B cell (primary cell): ENCODE measurements around the gene HIGD2B. TPM values are rescaled to one million over a fixed set of nuclear protein-coding genes. Genes with fewer than 3 reads are reported as not detected.

Experiments
- ATAC-seq: fragments of 200-7000 bp; cut with Tn5 transposase; one replicate; pipeline ENCODE4 v1.10.0; 2021; ENCODE audit warnings: low read depth, mild to moderate bottlenecking, moderate number of reproducible peaks, moderate library complexity
- CTCF ChIA-PET: fragments of 350-600 bp; sonication (Branson Sonifier 250); formaldehyde crosslinking; loops from one replicate; lab custom pipeline; 2021; ENCODE audit warnings: antibody characterized with exemption, inconsistent platforms; lab: Charles Lee
- POLR2A ChIA-PET: fragments of 350-600 bp; sonication (Branson Sonifier 250); formaldehyde crosslinking; loops from one replicate; lab custom pipeline; 2021; ENCODE audit warnings: antibody characterized with exemption; lab: Charles Lee
- DNase-seq: peaks from one replicate; pipeline ENCODE4 v3.0.0; 2013
- H2AFZ ChIP-seq: 2 replicates; pipeline ENCODE4 v1.6.1; 2012; ENCODE audit warnings: mild to moderate bottlenecking, low read depth, low read length; ENCODE audit not compliant: insufficient read depth, poor library complexity, severe bottlenecking
- H3K27ac ChIP-seq, 2 donors: 1 replicate in 1 of 2; 2 replicates in 1 of 2; pipeline ENCODE4 v1.5.1; 2012 to 2013; ENCODE audit warnings: low read length in 2 of 2, mild to moderate bottlenecking in 2 of 2, moderate library complexity in 1 of 2
- H3K27me3 ChIP-seq, 4 experiments: fragments of 200-600 bp in 1 of 4; sonication (generic) in 1 of 4; replicated peaks in 1 of 4; 1 replicate in 2 of 4; 2 replicates in 2 of 4; pipeline versions ENCODE4 v1.6.1 to v1.7.0; 2013 to 2016; ENCODE audit warnings: low read length in 3 of 4, mild to moderate bottlenecking in 2 of 4, mixed read lengths in 1 of 4, moderate library complexity in 1 of 4; ENCODE audit not compliant: insufficient read depth in 4 of 4, control insufficient read depth in 3 of 4; ENCODE audit errors: control extremely low read depth in 1 of 4
- H3K36me3 ChIP-seq, 2 experiments: replicated peaks in 1 of 2; 1 replicate in 1 of 2; 2 replicates in 1 of 2; pipeline versions ENCODE4 v1.6.1 to v1.7.1; 2013; ENCODE audit warnings: low read length in 1 of 2; ENCODE audit not compliant: insufficient read depth in 2 of 2, control insufficient read depth in 1 of 2; ENCODE audit errors: control extremely low read depth in 1 of 2, extremely low read depth in 1 of 2
- H3K4me1 ChIP-seq, 2 donors: fragments of 200-600 bp in 1 of 2; sonication (generic) in 1 of 2; 1 replicate in 1 of 2; 2 replicates in 1 of 2; pipeline versions ENCODE4 v1.5.1 to v1.6.1; 2013 to 2017; ENCODE audit warnings: low read length in 2 of 2; ENCODE audit not compliant: control insufficient read depth in 2 of 2, insufficient read depth in 2 of 2
- H3K4me2 ChIP-seq: replicated peaks from 2 replicates; pipeline ENCODE3; 2012; ENCODE audit warnings: mild to moderate bottlenecking, low read depth, low read length; ENCODE audit not compliant: poor library complexity, severe bottlenecking
- H3K4me3 ChIP-seq, 5 experiments: fragments of 200-600 bp in 1 of 5; sonication (generic) in 1 of 5; 1 replicate in 3 of 5; 2 replicates in 2 of 5; pipeline versions ENCODE4 v1.5.1 to v1.7.0; 2011 to 2016; ENCODE audit warnings: low read length in 4 of 5, mild to moderate bottlenecking in 4 of 5, low read depth in 2 of 5, control low read depth in 1 of 5, moderate library complexity in 1 of 5; ENCODE audit not compliant: insufficient read depth in 1 of 5; ENCODE audit errors: control extremely low read depth in 1 of 5, extremely low read depth in 1 of 5
- H3K79me2 ChIP-seq: fragments of 200-600 bp; sonication (generic); one replicate; pipeline ENCODE4 v1.6.0; 2016; ENCODE audit warnings: low read length; ENCODE audit not compliant: control insufficient read depth, insufficient read depth
- H3K9ac ChIP-seq: fragments of 200-600 bp; sonication (generic); 2 replicates; pipeline ENCODE4 v1.6.1; 2017; ENCODE audit warnings: mild to moderate bottlenecking, low read length, moderate library complexity
- H3K9me3 ChIP-seq, 3 donors: one replicate each; pipeline versions ENCODE4 v1.6.1 to v1.7.1; 2013; ENCODE audit warnings: low read length in 2 of 3; ENCODE audit not compliant: control insufficient read depth in 2 of 3, insufficient read depth in 1 of 3; ENCODE audit errors: control extremely low read depth in 1 of 3
- H4K20me1 ChIP-seq: 2 replicates; pipeline ENCODE4 v1.6.0; 2012; ENCODE audit warnings: mild to moderate bottlenecking, low read length; ENCODE audit not compliant: insufficient read depth, control insufficient read depth, poor library complexity, severe bottlenecking
- H3K27ac Mint-ChIP-seq: one replicate; pipeline ENCODE4 v1.8.0; 2021; ENCODE audit warnings: mixed read lengths
- H3K27me3 Mint-ChIP-seq: one replicate; pipeline ENCODE4 v1.8.0; 2021; ENCODE audit warnings: mixed read lengths
- H3K4me1 Mint-ChIP-seq: one replicate; pipeline ENCODE4 v1.8.0; 2021; ENCODE audit warnings: mixed read lengths
- H3K4me3 Mint-ChIP-seq: one replicate; pipeline ENCODE4 v1.8.0; 2021; ENCODE audit warnings: mixed read lengths
- H3K9me3 Mint-ChIP-seq: one replicate; pipeline ENCODE4 v1.8.0; 2022; ENCODE audit warnings: mixed read lengths; ENCODE audit not compliant: insufficient read depth
- CTCF ChIP-seq: fragments of 200-600 bp; IDR thresholded peaks from one replicate; pipeline ENCODE4 v1.8.0; 2022; ENCODE audit warnings: antibody characterized with exemption, mild to moderate bottlenecking
- EZH2 ChIP-seq: IDR thresholded peaks from 2 replicates; pipeline ENCODE4 v1.6.1; 2012; ENCODE audit warnings: borderline replicate concordance, low read depth, mild to moderate bottlenecking, moderate library complexity, low read length; ENCODE audit not compliant: insufficient read depth, poor library complexity, severe bottlenecking
- WGBS: methylation state at CpG from one replicate; pipeline ENCODE4 v1.1.5; 2013; ENCODE audit warnings: missing lambda C conversion rate; ENCODE audit not compliant: insufficient coverage; 5-methylcytosine and 5-hydroxymethylcytosine counted together
- intact Hi-C: fragments of 100-400 bp; cut with micrococcal nuclease; formaldehyde crosslinking; loops from one replicate; pipeline ENCODE4 v1.10.0; 2022
- polyA plus RNA-seq: library from polyadenylated mRNA; depleted of rRNA; stranded (reverse); fragments of >200 nt; gene quantifications from 2 replicates; pipeline ENCODE4 v1.2.3, GENCODE V29; 2012
- total RNA-seq, 2 donors: library from RNA; stranded (reverse); fragments of 120-200 nt in 1 of 2; gene quantifications; 1 replicate in 1 of 2; 2 replicates in 1 of 2; pipeline versions ENCODE4 v1.2.3 to v1.2.4, GENCODE V29; 2013 to 2022

HIGD2B gene
- total and polyA plus RNA-seq, 2 donors (not counting 1 experiment from before 2014, with no cell fraction given): 0.52 TPM; not detected in 1

DNA sequence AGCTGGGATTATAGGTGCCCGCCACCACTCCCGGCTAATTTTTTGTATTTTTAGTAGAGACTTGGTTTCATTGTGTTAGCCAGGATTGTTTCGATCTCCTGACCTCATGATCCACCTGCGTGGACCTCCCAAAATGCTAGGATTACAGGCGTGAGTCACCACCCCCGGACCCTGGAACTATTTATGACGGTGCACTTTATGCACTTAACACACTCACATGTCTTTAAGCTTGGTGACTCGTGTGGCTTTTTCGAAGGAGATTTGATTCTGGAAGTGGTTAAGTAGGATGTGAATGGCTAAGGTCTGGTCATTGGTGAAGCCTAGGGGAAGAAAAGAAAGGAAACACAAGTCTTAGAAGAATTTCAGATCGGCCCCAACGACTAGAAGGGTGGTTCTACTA is 20.3 kb upstream of the HIGD2B start:
- H3K4me1 Mint-ChIP-seq: no peaks in the 10 kb centered on the region
- ChIA-PET POLR2A (no interaction called here), CTCF (interaction anchor here (1.2 kb wide), 1 partner anchor 10 kb away, joined by 3 read pairs; no protein-coding TSS in a partner anchor)
- H3K79me2 ChIP-seq: peaks cover 9% of the 10 kb centered on the region
- no peaks in the 10 kb centered on the region for H3K9me3 Mint-ChIP-seq
- H3K27ac ChIP-seq: no peak overlapping the region
- H3K27me3 Mint-ChIP-seq: no peaks in the 10 kb centered on the region
- TF ChIP-seq EZH2 (no peak), CTCF (no peak)
- H3K9me3 ChIP-seq: no peaks in the 10 kb centered on the region
- WGBS: 98% methylated on average over 8 of the region's 11 CpGs
- no peak overlapping the region for H2AFZ ChIP-seq
- H3K4me3 ChIP-seq: no peak overlapping the region
- DNase-seq (no peak), ATAC-seq (no peak)
- H3K27me3 ChIP-seq: no peaks in the 10 kb centered on the region
- no peak overlapping the region for H3K4me3 Mint-ChIP-seq
- no peak overlapping the region for H3K27ac Mint-ChIP-seq
- H3K4me1 ChIP-seq: no peaks in the 10 kb centered on the region
- no peaks in the 10 kb centered on the region for H4K20me1 ChIP-seq
- intact Hi-C loops: no loop called here
- H3K36me3 ChIP-seq: no peaks in the 10 kb centered on the region
- no peak overlapping the region for H3K9ac ChIP-seq
- no peak overlapping the region for H3K4me2 ChIP-seq

DNA sequence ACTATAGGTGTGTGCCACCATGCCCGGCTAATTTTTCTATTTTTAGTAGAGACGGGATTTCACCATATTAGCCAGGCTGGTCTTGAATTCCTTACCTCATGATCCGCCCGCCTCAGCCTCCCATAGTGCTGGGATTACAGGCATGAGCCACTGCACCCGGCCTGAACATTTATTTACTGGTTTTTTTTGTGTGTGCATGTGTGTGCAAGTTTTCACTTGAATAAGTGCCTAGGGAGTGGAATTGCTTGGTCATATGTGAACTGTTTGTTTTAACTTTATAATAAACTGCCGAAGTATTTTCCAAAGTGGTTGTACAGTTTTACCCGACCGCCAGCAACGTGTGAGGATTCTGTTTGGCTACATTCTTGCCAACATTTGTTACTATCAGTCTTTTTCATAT is 14.1 kb upstream of the HIGD2B start:
- no peak overlapping the region for H3K27ac ChIP-seq
- H3K4me3 Mint-ChIP-seq: no peak overlapping the region
- H3K27me3 Mint-ChIP-seq: no peaks in the 10 kb centered on the region
- H3K36me3 ChIP-seq: peaks cover 0 to 2% of the 10 kb centered on the region in 2 experiments
- H3K4me1 Mint-ChIP-seq: no peaks in the 10 kb centered on the region
- intact Hi-C loops: no loop called here
- POLR2A ChIA-PET: no interaction called here
- peaks cover 4% of the 10 kb centered on the region for H3K79me2 ChIP-seq
- H3K27ac Mint-ChIP-seq: no peak overlapping the region
- H3K27me3 ChIP-seq: no peaks in the 10 kb centered on the region
- H3K4me3 ChIP-seq: no peak overlapping the region
- no peaks in the 10 kb centered on the region for H4K20me1 ChIP-seq
- no peak overlapping the region for H2AFZ ChIP-seq
- H3K9me3 Mint-ChIP-seq: no peaks in the 10 kb centered on the region
- WGBS: no CpG with 5 or more reads among the region's 9 CpGs
- no peak for DNase-seq
- CTCF ChIA-PET: no interaction called here
- no peaks in the 10 kb centered on the region for H3K9me3 ChIP-seq
- ATAC-seq: no peak
- H3K4me1 ChIP-seq: no peaks in the 10 kb centered on the region
- no peak overlapping the region for H3K9ac ChIP-seq
- TF ChIP-seq EZH2 (no peak), CTCF (no peak)
- H3K4me2 ChIP-seq: no peak overlapping the region
